ENCODE measurements around the gene ITPRIP.

Gene ITPRIP

DNA sequence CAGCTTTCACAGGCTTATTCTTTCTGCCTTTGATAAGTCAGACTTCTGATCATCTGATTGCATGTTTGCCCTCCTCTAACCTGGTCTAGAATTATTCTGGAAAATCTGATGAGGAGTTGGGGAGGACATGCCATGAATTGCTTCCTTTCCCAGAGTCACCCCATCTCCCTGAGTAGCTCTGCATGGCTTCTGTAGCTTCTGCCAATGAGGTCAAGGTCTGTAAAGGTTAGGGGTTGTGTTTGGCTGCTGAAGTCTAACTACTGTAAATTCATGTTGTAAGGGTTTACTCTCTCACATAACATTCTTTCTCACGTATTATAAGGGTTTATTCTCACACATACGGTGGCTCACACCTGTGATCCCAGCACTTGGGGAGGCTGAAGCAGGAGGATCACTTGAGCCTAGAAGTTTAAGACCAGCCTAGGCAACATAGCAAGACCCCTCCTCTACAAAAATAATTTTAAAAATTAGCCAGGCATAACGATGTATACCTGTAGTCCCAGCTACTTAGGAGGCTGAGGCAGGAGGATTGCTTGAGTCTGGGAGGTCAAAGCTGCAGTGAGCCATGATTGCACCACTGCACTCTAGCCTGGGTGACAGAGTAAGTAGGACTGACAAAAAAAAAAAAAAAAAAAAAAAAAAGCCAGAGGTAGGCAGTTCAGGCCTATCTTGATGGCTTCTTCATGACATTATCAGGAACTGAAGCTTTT is 58.6 kb downstream of the ITPRIP start:
- no peak for DNase-seq (ENCODE audit: low read depth)

DNA sequence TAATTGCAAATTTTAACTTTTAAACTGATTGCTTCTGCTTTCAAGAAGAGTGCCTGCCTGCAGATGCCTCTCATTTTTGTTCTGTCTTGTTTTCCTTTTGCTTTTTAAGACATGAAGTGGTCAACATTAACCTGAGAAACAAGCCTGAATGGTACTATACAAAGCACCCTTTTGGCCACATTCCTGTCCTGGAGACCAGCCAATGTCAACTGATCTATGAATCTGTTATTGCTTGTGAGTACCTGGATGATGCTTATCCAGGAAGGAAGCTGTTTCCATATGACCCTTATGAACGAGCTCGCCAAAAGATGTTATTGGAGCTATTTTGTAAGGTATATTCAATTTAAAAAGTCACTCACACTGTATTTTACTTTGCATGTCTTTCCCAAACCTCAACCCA is 60.5 kb downstream of the ITPRIP start:
- DNase-seq (ENCODE audit: low read depth), result no peak

- no peak for DNase-seq (ENCODE audit: low read depth)
These were observed 62.1 kb downstream of the ITPRIP start for GRCh38 chr10:104276192-104276591.

GRCh38 chr10:104274762-104275721 is 63.2 kb downstream of the ITPRIP start:
- DNase-seq (ENCODE audit: low read depth), result no peak

GRCh38 chr10:104273899-104274575 is 64.2 kb downstream of the ITPRIP start:
- DNase-seq (ENCODE audit: low read depth), result no peak

GRCh38 chr10:104273286-104273685 is 65.0 kb downstream of the ITPRIP start:
- no peak for DNase-seq (ENCODE audit: low read depth)

DNA sequence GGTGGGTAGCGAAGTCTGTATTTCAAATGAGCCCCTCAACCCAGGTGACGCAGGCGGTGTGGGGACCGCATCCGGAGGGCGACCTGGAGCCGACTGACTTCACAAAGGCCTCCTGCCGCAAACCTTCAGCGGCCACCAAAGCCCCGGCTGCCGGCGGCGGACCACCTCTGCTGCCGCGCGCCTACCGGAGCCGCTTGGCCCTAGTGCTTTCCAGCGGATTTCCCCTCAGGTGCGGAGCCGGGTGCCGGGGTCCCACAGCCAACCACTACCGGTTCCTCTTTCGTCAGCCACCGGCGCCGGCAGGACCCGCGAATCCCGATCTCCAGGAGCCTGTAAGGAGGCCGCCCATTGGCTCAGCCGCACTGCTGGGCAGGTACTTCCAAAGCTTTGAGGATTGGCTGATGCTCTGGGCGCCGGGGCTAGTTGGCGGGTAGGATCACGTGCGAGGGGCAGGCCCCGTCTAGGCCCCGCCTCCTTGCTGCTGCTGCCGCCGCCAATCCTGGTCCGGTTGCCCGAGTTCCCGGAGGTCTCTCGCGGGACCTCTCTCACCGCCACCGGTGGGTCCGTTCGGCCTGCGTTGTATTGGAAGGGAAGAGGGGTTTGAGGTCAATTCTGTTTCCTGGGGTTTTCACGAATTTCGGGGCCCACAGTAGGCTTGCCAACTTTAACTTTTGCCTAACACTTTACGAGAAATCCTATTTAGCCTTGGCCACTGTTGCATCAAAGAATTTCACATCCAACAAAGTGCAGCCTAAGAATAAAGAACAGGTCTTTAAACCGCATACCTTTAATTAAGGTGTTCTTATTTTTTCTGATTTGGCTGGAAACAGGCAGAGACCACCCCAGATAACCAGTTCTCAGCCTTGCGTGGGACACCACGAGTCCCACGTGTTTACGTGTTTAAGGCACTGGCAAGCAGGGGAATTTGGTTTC is 69.3 kb downstream of the ITPRIP start, which contains the start of gene GSTO2:
Gene GSTO2 (plus strand): TSS at position 472 of the 933 bp plus-strand sequence. CDS start 5,732 bp downstream, outside the sequence.
- peak; percentile 97 for DNase-seq (ENCODE audit: low read depth)

GRCh38 chr10:104268405-104268712 is 69.9 kb downstream of the ITPRIP start:
- DNase-seq (ENCODE audit: low read depth), result no peak

GRCh38 chr10:104267721-104268404 is 70.4 kb downstream of the ITPRIP start:
- no peak for DNase-seq (ENCODE audit: low read depth)

DNA sequence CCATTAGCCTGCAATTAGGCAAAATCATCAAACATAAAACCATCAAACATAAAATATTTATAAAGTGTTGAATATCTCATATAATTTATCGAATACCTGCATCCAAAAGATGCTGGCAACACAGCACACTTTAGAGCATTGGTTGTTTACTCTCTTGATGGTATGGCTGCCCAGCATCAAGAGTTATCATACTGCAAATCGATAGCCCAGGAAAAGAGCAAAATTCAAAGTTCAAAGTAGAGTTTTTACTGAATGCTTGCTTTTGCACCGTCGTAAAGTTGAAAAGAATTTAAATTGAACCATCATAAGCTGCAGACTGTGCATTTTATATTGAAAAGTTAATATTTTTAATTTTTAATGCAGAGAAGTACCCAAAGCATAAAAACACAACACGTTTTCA is 73.5 kb downstream of the ITPRIP start:
- DNase-seq (ENCODE audit: low read depth), result no peak

DNA sequence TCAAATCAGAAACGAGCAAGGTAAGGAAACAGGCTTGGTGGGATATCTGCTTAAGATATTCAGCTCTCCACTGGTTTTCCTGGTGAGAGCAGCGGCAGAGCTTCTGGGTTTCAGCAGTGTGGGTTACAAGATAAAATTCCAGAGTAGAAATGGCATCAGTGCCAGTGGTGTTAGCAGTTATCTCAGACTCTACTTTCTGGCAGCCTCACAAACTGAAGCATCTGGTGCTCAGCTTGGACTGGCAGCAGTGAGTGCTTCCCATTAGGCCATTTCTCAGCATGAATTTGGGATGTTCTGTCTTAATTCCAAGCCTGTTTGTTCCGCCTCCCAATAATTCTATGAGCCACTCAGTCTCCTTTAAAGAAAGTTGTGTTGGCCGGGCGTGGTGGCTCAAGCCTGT is 76.2 kb downstream of the ITPRIP start:
- no peak for DNase-seq (ENCODE audit: low read depth)

- no peak for DNase-seq (ENCODE audit: low read depth)
These were observed 77.5 kb downstream of the ITPRIP start for GRCh38 chr10:104260775-104261115.

GRCh38 chr10:104259999-104260774 is 78.1 kb downstream of the ITPRIP start:
- DNase-seq (ENCODE audit: low read depth), result no peak
